Measurements from ENCODE around the gene CLDND1. TPM values are rescaled to one million over a fixed set of nuclear protein-coding genes. Genes with fewer than 3 reads are reported as not detected.

Gene CLDND1
- total RNA-seq, 2 experiments from 2014 or later = 190 to 198 TPM

DNA sequence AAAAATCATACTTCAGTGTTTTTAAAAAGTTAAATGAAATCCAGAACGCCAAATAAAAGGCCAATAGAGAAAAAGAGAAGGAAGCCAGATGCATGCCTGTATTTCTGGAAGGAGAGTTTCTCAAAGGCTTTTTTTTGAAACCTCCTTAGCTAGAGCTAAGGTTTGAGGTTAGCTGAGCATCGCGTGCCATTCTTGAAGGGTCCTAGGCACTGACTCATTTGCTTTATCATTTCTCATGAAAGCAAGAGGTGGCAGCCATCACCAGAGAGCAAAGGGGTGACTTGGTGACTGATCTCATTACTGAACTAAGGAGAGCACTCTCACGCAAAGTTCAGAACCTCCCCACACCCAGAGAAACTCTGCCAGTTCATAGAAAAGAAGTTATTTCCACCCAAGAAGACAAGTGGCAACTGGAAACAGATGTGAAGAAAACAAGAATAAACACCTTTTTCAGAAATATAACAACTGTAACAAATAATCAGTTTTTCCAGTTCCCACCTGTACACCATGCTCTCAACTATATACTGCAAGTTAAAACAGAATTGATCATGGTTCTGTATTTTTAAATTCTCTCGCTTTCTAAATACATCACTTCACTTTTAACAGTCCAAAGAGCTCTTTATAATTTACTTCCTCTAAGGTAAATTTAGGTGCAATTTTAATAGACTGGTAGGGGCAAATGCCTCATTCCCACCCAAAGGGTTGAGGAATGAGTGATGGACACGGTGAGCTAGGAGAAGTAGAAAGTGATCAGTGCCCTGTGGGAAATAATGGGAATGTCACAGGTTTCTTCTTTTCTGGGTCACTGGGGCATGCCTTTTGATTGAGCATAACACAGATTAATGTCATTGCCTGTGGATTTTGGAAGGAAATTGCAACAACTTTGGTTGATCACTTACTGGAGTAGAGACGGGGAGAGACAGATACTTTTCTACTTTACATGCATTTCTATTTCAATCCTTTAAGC, 33.7 kb upstream of the CLDND1 start:
- POLR2A ChIA-PET = interaction anchor here (1.1 to 13.9 kb wide), 9 partner anchors 9 to 42 kb away, joined by 4 to 204 read pairs (median 10); partner anchors contain the start of genes CLDND1, CPOX and GPR15
- intact Hi-C loops (cut with micrococcal nuclease) = loop anchor here (1.0 to 2.0 kb wide), 3 partner anchors 9 to 34 kb away; partner anchors contain the start of gene CLDND1
- CTCF ChIA-PET = interaction anchor here (1.3 to 2.2 kb wide), 4 partner anchors 11 to 34 kb away, joined by 3 to 10 read pairs (median 6); partner anchors contain the start of gene CLDND1
- TF ChIP-seq, protein P1, sequence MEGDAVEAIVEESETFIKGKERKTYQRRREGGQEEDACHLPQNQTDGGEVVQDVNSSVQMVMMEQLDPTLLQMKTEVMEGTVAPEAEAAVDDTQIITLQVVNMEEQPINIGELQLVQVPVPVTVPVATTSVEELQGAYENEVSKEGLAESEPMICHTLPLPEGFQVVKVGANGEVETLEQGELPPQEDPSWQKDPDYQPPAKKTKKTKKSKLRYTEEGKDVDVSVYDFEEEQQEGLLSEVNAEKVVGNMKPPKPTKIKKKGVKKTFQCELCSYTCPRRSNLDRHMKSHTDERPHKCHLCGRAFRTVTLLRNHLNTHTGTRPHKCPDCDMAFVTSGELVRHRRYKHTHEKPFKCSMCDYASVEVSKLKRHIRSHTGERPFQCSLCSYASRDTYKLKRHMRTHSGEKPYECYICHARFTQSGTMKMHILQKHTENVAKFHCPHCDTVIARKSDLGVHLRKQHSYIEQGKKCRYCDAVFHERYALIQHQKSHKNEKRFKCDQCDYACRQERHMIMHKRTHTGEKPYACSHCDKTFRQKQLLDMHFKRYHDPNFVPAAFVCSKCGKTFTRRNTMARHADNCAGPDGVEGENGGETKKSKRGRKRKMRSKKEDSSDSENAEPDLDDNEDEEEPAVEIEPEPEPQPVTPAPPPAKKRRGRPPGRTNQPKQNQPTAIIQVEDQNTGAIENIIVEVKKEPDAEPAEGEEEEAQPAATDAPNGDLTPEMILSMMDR (IDR thresholded peaks at IDR 0.05) = no peak
- H3K4me1 Mint-ChIP-seq (ENCODE audit: low read depth) = peaks cover 82% of the 10 kb centered on the region
- H3K27ac Mint-ChIP-seq = peak overlapping the region; percentile 97
- ATAC-seq = peak; percentile 73
- no peaks in the 10 kb centered on the region for H3K27me3 Mint-ChIP-seq
- peak; percentile 91 for DNase-seq
- H3K4me3 Mint-ChIP-seq = peak overlapping the region; percentile 67
- H3K36me3 Mint-ChIP-seq (ENCODE audit: low read depth) = peaks cover 30% of the 10 kb centered on the region
- H3K9me3 Mint-ChIP-seq = peaks cover 3% of the 10 kb centered on the region

DNA sequence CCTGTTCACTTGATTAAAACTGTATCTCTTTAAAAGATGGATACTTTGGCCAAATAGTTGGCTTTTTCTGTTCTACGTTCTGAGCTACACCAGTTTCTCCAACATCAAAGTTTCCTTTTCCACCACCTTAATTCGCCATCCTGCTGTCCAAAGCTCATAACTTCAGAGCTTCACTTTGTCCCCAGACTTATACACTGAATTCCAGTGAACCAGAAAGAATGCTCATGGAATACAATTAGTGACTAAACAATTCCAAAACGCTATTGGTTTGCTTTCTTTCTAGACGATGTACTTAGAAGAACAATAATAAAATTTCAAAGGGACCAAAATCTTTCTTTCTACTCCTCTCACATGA, 32.3 kb upstream of the CLDND1 start:
- intact Hi-C loops (cut with micrococcal nuclease) = no loop called here
- TF ChIP-seq, protein P1 (IDR thresholded peaks at IDR 0.05) = no peak
- Mint-ChIP-seq H3K4me3 (peak overlapping the region; percentile 67), H3K36me3 (ENCODE audit: low read depth) (peaks cover 35% of the 10 kb centered on the region), H3K4me1 (ENCODE audit: low read depth) (peaks cover 87% of the 10 kb centered on the region), H3K27ac (peak overlapping the region; percentile 97), H3K27me3 (no peaks in the 10 kb centered on the region), H3K9me3 (peaks cover 3% of the 10 kb centered on the region)
- POLR2A ChIA-PET = interaction anchor here (0.6 to 13.9 kb wide), 7 partner anchors 11 to 39 kb away, joined by 4 to 204 read pairs (median 10); partner anchors contain the start of genes CLDND1 and GPR15
- CTCF ChIA-PET = interaction anchor here (1.0 to 1.2 kb wide), 4 partner anchors 9 to 23 kb away, joined by 3 to 4 read pairs (median 4); partner anchors contain the start of gene GPR15
- DNase-seq (no peak), ATAC-seq (no peak)

DNA sequence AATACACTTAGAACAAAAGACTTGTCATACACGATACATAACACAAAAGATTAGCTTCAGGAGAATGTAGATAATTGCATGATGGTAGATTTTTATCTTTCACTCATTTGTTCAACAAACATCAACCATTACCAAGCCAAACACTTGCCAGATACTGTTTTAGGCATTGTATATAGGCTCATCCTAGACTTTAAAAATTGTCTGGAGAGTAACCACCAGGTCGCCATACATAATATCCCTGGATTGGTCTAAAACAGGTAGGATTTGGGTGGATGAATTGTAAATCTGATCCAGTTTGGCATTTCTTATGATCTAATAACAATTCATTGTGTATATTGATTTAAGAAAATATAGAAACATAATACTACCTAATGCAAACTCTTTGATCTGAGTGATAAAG, 31.9 kb upstream of the CLDND1 start:
- ChIA-PET POLR2A (interaction anchor here (0.6 to 13.9 kb wide), 8 partner anchors 9 to 40 kb away, joined by 3 to 204 read pairs (median 5); partner anchors contain the start of genes CLDND1 and GPR15), CTCF (interaction anchor here (1.0 to 1.2 kb wide), 4 partner anchors 9 to 22 kb away, joined by 3 to 4 read pairs (median 4); partner anchors contain the start of gene GPR15)
- H3K9me3 Mint-ChIP-seq = no peaks in the 10 kb centered on the region
- peaks cover 36% of the 10 kb centered on the region for H3K36me3 Mint-ChIP-seq (ENCODE audit: low read depth)
- H3K4me1 Mint-ChIP-seq (ENCODE audit: low read depth) = peaks cover 88% of the 10 kb centered on the region
- peak overlapping the region; percentile 67 for H3K4me3 Mint-ChIP-seq
- no peak for DNase-seq
- TF ChIP-seq, protein P1 (IDR thresholded peaks at IDR 0.05) = no peak
- no peak for ATAC-seq
- peak overlapping the region; percentile 97 for H3K27ac Mint-ChIP-seq
- intact Hi-C loops (cut with micrococcal nuclease) = no loop called here
- no peaks in the 10 kb centered on the region for H3K27me3 Mint-ChIP-seq

DNA sequence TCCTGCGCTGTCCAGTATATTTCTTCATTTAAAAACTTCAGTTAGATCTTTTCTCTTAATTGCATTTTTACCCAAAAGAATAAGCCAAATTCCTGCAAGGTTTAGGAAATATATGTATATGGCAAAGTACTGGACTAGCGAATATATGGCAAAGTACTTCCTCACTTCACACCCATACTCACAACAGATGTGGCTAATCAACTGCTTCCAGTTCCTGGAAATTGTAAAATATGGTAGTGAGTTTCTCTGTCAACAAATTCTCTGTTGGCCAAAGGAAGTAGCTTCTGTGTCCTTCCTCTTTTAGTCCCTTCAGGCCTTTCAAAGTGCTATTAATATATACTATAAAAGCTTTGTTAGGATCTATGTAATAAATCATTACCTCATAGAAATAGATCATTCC, 31.1 kb upstream of the CLDND1 start:
- ChIA-PET CTCF (interaction anchor here (1.3 to 1.5 kb wide), 2 partner anchors 11 to 17 kb away, joined by 3 to 5 read pairs; no protein-coding TSS in a partner anchor), POLR2A (interaction anchor here (1.1 to 13.9 kb wide), 7 partner anchors 8 to 41 kb away, joined by 3 to 204 read pairs (median 4); partner anchors contain the start of gene GPR15)
- intact Hi-C loops (cut with micrococcal nuclease) = no loop called here
- peak overlapping the region; percentile 97 for H3K27ac Mint-ChIP-seq
- H3K9me3 Mint-ChIP-seq = no peaks in the 10 kb centered on the region
- peak overlapping the region; percentile 67 for H3K4me3 Mint-ChIP-seq
- DNase-seq = no peak
- peaks cover 83% of the 10 kb centered on the region for H3K4me1 Mint-ChIP-seq (ENCODE audit: low read depth)
- H3K36me3 Mint-ChIP-seq (ENCODE audit: low read depth) = peaks cover 34% of the 10 kb centered on the region
- H3K27me3 Mint-ChIP-seq = no peaks in the 10 kb centered on the region
- no peak for ATAC-seq
- TF ChIP-seq, protein P1 (IDR thresholded peaks at IDR 0.05) = no peak

Measured in activated CD8-positive, alpha-beta T cell treated with anti-CD3 and anti-CD28 coated beads for 36 hours (primary cell).